ENCODE measurements around the gene CUEDC2.

CUEDC2 gene

DNA sequence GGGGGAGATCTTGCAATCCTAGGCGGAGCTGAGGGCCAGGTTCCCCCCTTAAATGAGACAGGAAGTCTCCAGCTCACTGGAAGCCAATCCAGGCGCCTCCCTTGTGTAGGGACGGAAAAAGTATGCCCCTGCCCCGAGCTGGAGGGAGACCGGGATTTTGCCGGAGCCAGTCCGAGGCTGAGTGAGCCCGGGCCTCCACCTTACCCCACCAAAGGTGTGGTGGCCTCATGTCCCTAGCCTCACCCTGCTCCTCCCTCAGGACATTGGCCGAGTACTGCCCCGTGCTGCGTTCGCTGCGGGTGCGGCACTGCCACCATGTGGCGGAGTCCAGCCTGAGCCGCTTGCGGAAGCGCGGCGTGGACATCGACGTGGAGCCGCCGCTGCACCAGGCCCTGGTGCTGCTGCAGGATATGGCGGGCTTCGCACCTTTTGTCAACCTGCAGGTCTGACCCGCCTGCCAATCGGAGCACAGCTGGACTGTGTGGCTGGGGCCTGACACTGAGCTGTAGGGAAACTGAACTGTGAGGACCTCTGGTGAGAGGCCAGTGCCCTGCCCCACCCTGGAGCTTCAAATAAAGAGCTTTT lies 9.7 kb downstream of the CUEDC2 start:
- TF ChIP-seq CTCF (IDR thresholded peaks at IDR 0.05; ENCODE audit: low read depth, low read length), result peak; percentile 85

DNA sequence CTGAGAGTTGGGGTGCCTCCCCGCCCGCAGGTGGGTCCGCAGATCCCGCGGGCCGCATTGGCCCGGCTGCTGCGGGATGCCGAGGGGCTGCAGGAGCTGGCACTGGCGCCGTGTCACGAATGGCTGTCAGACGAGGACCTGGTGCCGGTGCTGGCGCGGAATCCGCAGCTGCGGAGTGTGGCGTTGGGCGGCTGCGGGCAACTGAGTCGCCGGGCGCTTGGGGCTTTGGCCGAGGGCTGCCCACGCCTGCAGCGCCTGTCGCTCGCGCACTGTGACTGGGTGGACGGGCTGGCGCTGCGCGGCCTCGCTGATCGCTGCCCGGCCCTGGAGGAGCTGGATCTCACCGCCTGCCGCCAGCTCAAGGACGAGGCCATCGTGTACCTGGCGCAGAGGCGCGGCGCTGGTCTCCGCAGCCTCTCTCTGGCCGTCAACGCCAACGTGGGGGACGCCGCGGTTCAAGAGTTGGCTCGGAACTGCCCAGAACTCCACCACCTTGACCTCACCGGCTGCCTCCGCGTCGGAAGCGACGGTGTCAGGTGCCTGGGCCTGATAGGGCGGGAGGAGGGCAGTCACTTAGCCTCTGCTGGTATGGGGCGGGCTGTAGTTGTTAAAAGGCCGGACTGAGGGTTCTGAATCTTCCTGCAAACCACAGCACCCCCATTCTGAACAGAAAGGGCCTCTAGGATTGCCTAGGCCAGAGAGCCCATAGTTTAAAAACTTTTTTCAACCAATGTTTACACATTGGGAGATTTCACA lies 10.4 kb downstream of the CUEDC2 start:
- no peak for DNase-seq (ENCODE audit: extremely low read depth, low read depth)
- no peak for TF ChIP-seq CTCF (IDR thresholded peaks at IDR 0.05; ENCODE audit: low read depth, low read length)

More for the DNA sequence above, 9.7 kb downstream of the CUEDC2 start:
- DNase-seq (ENCODE audit: extremely low read depth, low read depth), result peak; percentile 37

- DNase-seq (ENCODE audit: extremely low read depth, low read depth), result no peak
- no peak for TF ChIP-seq CTCF (IDR thresholded peaks at IDR 0.05; ENCODE audit: low read depth, low read length)
Observed at GRCh38 chr10:102421507-102421756, 10.9 kb downstream of the CUEDC2 start.

DNA sequence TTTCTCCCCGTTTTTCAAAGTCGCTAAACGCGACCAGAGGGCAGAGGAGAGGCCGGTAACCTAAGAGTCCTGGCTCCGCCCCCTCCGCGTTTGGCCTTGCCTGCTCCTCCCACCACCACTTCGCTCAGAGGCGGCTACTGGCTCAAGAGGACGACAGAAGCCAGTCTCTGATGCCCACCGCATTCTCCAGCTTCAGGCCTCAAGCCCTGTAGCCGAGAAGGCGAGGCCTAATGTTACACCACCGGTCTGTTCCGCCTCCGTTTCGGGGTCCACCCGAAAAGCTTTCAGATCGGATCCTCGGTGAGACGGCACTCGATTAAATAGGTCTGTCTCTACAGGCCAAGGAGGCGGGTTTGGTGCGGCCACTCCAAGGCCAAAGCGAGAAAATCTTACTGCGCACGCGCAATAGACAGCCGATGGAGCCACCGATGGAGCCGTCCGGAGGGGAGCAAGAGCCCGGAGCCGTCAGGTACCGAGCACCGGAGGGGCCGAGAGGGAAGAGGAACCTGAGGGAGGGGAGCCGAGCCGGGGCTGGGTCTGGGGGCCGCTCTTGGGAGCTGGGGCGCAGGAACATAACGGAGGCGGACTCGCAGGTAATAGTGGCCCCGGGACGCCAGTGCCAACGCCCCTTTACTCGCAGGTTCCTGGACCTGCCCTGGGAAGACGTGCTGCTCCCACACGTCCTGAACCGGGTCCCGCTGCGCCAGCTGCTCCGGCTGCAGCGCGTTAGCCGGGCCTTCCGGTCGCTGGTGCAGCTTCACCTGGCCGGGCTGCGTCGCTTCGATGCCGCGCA lies 11.5 kb downstream of the CUEDC2 start, which contains the start of gene FBXL15:
TSS of gene FBXL15 (plus strand) at position 123 of the 793 bp plus-strand sequence. CDS start at position 417, 294 bp downstream.
- TF ChIP-seq CTCF (IDR thresholded peaks at IDR 0.05; ENCODE audit: low read depth, low read length), result no peak
- DNase-seq (ENCODE audit: extremely low read depth, low read depth), result peak; percentile 90

GRCh38 chr10:102420181-102420713 lies 12.1 kb downstream of the CUEDC2 start:
- TF ChIP-seq CTCF (IDR thresholded peaks at IDR 0.05; ENCODE audit: low read depth, low read length), result no peak
- no peak for DNase-seq (ENCODE audit: extremely low read depth, low read depth)

DNA sequence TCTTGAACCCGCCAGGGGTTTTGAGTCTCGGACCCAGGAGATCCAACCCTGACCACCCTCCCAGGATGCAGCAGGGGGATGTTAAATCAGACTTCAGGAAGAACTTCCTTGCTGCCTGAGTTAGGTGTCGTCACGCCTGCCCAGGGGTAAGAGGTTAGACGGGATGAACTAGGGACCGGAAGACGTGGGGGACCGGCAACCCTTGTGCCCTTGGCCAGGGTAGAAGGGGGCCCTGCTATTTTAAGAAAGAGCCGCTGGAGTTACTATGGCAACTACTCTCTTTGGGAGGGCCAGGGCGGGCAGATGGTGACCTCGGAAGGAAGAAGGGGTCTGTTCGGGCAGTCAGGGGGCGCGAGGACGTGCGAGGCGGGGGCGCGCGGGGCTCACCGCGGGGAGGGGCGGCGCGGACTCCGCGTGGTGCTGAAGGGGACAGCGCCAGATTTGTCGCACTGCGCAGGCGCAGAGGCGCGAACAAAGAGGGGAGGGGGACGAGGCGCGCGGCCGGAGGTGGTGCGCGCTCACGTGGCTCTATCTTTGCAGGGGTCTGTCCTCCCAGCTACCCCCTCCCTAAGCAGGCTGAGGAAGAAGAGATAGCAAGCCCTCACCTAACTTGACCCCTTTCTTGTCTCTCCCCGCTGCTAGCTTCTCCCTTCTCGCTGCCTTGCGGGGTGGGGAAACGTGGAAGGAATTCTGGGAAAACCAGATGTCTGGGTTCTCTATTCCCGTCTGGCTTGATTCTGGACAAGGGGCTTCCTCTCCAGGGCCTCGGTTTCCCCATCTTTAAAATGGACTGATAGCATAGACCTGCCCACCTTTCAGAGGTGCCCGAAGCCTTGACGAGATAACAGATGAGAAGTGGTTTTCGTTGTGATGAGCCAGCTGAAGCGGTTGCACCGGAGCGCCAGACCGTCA lies 12.8 kb downstream of the CUEDC2 start:
- no peak for TF ChIP-seq CTCF (IDR thresholded peaks at IDR 0.05; ENCODE audit: low read depth, low read length)
- DNase-seq (ENCODE audit: extremely low read depth, low read depth), result no peak

All from AG09319 (cell line).